Measurements from ENCODE around the gene WNT1.

The WNT1 gene

DNA sequence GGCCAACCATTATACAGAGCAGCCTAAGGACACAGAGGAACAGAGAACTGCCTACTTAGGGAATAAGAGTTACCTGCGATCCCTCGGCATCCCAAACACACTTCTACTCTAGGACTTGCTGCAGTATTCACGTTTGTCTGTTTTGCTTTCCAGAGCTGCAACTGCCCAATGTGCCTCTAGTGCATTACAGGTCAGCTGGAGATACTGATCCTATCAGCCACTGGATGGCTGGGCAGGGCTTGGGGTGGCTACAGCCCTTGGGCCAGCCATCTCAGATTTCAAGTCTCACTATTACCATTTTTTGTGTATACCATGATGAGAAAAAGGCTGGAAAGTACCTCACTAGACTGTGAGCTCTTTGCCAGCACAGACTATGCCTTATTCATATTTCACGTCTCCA, 25.4 kb upstream of the WNT1 start:
- in situ Hi-C loops (cut with HindIII; ENCODE audit: low pct_unique_long_range_greater_than_20kb, low sequenced_read_pairs), result no loop called here
- TF ChIP-seq JUND (IDR thresholded peaks at IDR 0.05; ENCODE audit: low read depth), result no peak
- no peak for DNase-seq (ENCODE audit: low read depth in 1 of 2, low spot score in 1 of 2)

DNA sequence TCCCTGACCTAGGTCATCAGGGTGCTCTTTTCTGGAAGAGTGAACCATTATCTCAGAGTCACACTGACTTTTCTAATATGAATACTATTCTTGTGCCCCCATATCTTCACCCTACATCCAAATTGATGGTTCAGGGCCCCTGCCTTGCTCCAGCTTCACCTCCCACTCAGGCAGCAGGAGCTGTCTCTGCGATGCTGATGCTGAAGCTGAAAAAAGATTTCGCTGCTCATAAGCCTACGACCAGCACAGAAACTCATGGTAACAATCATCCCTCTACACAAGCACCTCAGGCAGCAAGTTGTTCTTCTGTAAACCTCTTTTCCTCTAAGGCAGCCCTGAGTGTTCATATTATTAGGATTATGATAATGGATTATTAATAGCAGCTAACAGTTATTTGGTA, 24.1 kb upstream of the WNT1 start:
- no peak for DNase-seq (ENCODE audit: low read depth in 1 of 2, low spot score in 1 of 2)
- in situ Hi-C loops (cut with HindIII; ENCODE audit: low pct_unique_long_range_greater_than_20kb, low sequenced_read_pairs), result no loop called here
- no peak for TF ChIP-seq JUND (IDR thresholded peaks at IDR 0.05; ENCODE audit: low read depth)

DNA sequence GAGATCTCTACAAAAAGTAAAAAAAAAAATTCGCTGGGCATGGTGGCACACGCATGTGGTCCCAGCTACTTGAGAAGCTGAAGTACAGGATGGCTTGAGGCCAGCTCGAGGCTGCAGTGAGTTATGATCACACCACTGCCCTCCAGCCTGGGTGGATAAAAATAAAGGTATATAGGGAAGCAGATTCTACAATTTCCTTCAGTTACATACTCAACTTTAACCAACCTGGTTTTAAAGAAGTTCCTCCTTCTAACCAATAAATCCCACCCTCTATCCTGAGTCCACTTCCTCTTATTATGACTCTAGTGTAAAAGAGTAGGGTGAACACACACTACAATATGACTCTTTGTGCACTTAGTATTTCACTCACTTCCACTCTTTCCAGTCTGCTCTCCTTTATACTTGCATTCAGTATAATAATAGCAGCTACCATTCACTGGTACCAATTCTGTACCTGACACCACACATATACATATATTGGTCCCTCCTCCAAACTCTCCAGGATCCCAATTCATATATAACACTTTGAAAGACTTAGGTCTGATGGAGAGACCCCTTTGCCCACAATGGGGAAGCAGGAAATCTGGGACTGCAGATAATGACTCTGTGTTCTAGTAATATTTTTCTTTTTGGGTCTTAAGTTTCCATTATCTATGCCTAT, 23.2 kb upstream of the WNT1 start:
- no peak for DNase-seq (ENCODE audit: low read depth in 1 of 2, low spot score in 1 of 2)
- no peak for TF ChIP-seq JUND (IDR thresholded peaks at IDR 0.05; ENCODE audit: low read depth)
- in situ Hi-C loops (cut with HindIII; ENCODE audit: low pct_unique_long_range_greater_than_20kb, low sequenced_read_pairs), result no loop called here

- TF ChIP-seq JUND (IDR thresholded peaks at IDR 0.05; ENCODE audit: low read depth), result no peak
- in situ Hi-C loops (cut with HindIII; ENCODE audit: low pct_unique_long_range_greater_than_20kb, low sequenced_read_pairs), result no loop called here
- DNase-seq (ENCODE audit: low read depth in 1 of 2, low spot score in 1 of 2), result peak; percentile 94 to 98
These were observed 21.6 kb upstream of the WNT1 start for GRCh38 chr12:48956279-48957140.

DNA sequence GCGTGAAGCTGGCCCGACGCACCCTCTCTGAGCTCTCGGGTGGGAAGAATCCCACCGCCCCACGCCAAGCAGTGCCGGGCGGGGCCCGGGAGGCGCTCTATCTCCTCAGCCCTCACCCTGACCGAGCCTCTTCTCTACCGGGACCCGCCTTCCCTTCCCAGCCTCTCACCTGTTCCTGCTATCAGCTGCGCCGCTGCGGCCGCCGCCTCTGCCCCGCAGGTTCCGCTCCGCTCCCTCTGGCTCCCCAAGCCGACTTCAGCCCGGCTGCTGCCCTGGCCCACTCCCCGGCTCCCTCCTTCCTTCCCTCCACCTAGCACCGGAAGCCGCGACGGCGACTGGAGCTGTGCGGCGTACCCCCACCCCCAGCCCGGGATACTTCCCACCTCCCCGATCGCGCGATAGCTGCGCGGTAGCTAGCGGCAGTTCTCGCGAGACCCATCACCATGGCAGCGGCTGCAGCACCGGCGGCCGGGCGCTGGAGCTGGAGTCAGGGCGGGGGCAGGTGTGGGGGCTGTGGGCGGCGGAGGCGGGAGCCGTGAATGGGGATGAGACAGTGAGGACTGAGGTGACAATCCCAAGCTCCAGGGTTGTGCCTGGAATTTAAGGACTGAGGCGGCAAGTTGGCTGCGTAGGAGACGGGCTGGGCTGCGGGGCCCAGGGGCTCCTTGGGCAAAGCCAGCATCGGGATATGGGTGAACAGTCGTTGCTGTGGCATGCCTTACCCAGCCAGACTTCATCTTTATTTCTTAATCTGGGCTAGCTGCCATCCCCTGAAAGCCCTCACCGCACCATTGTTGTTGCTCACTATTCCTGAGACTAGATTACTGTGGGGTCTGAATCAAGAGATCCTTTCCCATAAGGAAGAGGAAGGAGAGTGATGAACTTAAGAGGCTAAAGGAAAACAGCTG, 20.7 kb upstream of the WNT1 start, which contains the start of gene ARF3:
ARF3 (minus strand) TSS at position 347 of the 908 bp plus-strand sequence. CDS start 16,392 bp downstream, outside the sequence.
- peak; percentile 96 to 97 for DNase-seq (ENCODE audit: low read depth in 1 of 2, low spot score in 1 of 2)
- no peak for TF ChIP-seq JUND (IDR thresholded peaks at IDR 0.05; ENCODE audit: low read depth)
- in situ Hi-C loops (cut with HindIII; ENCODE audit: low pct_unique_long_range_greater_than_20kb, low sequenced_read_pairs), result no loop called here

GRCh38 chr12:48958049-48958388, 20.1 kb upstream of the WNT1 start:
- DNase-seq (ENCODE audit: low read depth in 1 of 2, low spot score in 1 of 2), result no peak
- in situ Hi-C loops (cut with HindIII; ENCODE audit: low pct_unique_long_range_greater_than_20kb, low sequenced_read_pairs), result no loop called here
- TF ChIP-seq JUND (IDR thresholded peaks at IDR 0.05; ENCODE audit: low read depth), result no peak

- TF ChIP-seq JUND (IDR thresholded peaks at IDR 0.05; ENCODE audit: low read depth), result no peak
- DNase-seq (ENCODE audit: low read depth in 1 of 2, low spot score in 1 of 2), result no peak
- in situ Hi-C loops (cut with HindIII; ENCODE audit: low pct_unique_long_range_greater_than_20kb, low sequenced_read_pairs), result no loop called here
These were observed 17.3 kb upstream of the WNT1 start for GRCh38 chr12:48960834-48961233.

- no peak for TF ChIP-seq JUND (IDR thresholded peaks at IDR 0.05; ENCODE audit: low read depth)
- in situ Hi-C loops (cut with HindIII; ENCODE audit: low pct_unique_long_range_greater_than_20kb, low sequenced_read_pairs), result no loop called here
- DNase-seq (ENCODE audit: low read depth in 1 of 2, low spot score in 1 of 2), result no peak
These were observed 16.8 kb upstream of the WNT1 start for GRCh38 chr12:48961331-48961730.

- TF ChIP-seq JUND (IDR thresholded peaks at IDR 0.05; ENCODE audit: low read depth), result no peak
- in situ Hi-C loops (cut with HindIII; ENCODE audit: low pct_unique_long_range_greater_than_20kb, low sequenced_read_pairs), result no loop called here
- no peak for DNase-seq (ENCODE audit: low read depth in 1 of 2, low spot score in 1 of 2)
These were observed 16.3 kb upstream of the WNT1 start for GRCh38 chr12:48961801-48962200.

DNA sequence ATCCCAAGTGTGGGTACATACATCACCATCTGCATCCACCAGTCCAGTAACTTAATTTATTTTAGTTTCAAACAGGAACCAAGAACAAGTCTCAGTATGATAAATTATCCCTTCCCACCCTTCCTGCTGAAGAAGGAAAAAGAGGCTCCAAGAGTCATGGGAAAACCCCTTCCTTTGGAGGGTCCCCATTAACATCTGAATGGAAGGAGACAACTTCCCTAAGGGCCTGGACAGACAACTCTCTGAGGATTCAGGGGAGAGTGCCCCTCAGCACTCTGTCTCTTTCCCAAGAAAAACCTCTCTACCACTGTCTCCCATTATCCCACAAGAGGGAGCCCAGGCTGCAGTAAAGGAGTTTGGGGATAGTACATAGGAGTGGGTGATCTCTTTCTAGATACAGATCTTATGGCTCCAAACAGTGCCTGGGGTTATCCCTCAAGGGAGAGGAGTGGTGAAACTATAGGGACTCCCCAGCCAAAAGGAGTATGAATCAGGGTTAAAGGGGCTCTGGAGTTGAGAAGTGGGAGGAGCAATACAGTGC, 12.8 kb upstream of the WNT1 start:
- peak; percentile 57 to 76 for DNase-seq (ENCODE audit: low read depth in 1 of 2, low spot score in 1 of 2)
- in situ Hi-C loops (cut with HindIII; ENCODE audit: low pct_unique_long_range_greater_than_20kb, low sequenced_read_pairs), result no loop called here

GRCh38 chr12:48966177-48966895, 11.8 kb upstream of the WNT1 start:
- no peak for DNase-seq (ENCODE audit: low read depth in 1 of 2, low spot score in 1 of 2)
- in situ Hi-C loops (cut with HindIII; ENCODE audit: low pct_unique_long_range_greater_than_20kb, low sequenced_read_pairs), result no loop called here
- TF ChIP-seq JUND (IDR thresholded peaks at IDR 0.05; ENCODE audit: low read depth), result no peak

More for the DNA sequence above, 12.8 kb upstream of the WNT1 start:
- no peak for TF ChIP-seq JUND (IDR thresholded peaks at IDR 0.05; ENCODE audit: low read depth)

DNA sequence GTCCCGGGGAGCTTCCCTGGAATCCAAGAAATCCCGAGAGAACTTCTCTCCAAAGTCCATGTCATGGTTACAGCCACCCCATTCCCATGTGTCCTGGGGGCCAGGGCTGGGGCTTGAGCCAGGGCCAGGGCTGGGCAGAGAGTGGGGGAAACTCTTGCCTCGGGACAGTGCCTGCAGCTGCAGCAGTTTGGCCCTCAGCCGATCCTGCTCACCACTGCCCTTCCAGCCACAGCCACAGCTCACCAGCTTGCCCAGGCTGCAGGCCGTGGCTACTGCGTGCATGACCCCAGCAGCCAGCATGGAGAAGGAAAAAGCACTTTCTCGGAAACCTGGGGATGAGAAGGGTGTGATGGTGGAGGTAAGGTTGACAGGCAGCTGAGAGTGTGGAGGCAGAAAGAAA, 10.1 kb upstream of the WNT1 start:
- no peak for TF ChIP-seq JUND (IDR thresholded peaks at IDR 0.05; ENCODE audit: low read depth)
- peak in 1 of 2 experiments; percentile 3 for DNase-seq (ENCODE audit: low read depth in 1 of 2, low spot score in 1 of 2)
- in situ Hi-C loops (cut with HindIII; ENCODE audit: low pct_unique_long_range_greater_than_20kb, low sequenced_read_pairs), result no loop called here
